ENCODE results near the gene MYLK3.
"Not testable (repeated sequence)": the region's sequence is repeated elsewhere in the genome, so short reads cannot be mapped to it uniquely, and the experiment has no call there.

Gene MYLK3

DNA sequence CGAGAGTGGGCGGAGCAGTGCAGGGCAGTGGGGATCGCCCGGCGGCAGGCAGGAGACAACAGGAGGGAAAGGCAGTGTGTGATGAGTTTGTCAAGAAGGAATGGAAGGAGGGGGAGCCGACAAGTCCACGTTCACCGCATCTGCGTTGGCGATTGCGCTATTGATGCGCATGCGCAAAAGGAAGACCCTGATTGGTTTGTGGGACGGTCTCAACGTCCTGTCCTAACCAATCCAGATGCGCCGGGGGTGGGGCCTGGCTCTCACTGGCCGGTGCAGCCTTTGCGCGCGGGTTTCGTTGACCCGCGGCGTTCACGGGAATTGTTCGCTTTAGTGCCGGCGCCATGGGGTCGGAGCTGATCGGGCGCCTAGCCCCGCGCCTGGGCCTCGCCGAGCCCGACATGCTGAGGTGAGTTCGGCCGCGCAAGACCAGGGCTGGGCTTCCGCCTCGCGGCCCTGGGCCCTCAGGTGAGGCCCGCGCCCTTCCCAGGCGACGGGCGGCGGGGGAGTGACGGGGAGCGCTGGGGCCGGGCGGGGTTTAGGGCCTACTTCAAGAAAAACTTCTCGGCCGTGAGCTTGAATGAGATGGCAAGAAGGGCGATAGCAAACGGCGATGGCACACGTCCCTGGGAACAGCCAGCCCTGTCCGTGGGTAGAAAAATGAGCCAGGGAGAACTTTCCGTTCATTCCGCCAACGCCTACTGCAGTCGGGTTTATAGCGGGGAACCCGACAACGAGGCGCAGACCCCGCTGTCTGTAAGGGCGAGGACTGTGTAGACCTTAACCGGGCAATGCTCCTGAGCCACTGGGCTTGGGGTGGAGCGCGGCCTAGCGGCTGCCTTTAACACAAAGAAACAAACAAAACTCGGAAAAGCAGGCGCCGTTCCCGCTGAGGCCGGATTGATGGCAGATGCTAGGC, 58.5 kb downstream of the MYLK3 start, which contains the start of gene ORC6:
Gene ORC6, plus strand, starts transcription at position 295 of the 916 bp plus-strand sequence. Its CDS starts 47 bp downstream, at position 342.
- DNase-seq (ENCODE audit: low spot score) = peak; percentile 98

DNA sequence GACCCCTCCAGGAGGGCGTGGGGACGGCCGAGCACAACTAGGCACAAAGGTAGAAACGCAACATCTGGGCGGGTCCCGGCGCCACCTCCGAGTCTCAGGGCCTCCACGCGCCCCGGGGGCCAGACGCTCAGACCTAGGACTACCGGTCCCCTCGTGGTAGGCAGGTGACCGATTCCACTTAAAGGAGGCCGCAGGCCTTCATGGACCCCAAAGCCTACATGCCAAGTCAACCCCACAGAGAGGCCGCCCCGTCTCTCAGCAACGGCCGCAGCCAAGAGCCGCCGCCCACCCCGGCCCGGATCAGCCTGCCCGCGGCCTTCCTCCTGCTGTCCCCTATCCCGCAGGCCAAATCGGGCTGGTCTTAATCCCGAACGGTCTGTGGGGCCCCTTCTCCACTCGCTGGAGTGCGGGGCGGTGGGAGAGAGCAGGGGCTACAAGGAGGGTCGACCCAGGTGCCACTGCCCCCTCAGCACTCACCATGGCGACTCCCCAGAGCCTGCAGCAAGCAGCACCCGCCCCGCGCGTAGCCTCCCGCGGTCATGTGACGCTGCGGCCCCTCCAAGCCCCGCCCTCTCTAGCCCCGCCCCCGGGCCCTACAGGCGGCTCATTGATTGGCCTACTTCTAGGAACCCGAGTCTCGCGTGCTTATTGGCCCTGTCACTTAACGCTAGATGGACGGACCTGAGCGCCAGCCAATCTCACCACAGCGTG, 59.3 kb downstream of the MYLK3 start, which contains the start of gene VPS35:
Gene VPS35, minus strand, starts transcription at position 525 of the 711 bp plus-strand sequence. Its CDS starts 45 bp downstream, at position 480.
- DNase-seq (ENCODE audit: low spot score) = peak; percentile 98

DNA sequence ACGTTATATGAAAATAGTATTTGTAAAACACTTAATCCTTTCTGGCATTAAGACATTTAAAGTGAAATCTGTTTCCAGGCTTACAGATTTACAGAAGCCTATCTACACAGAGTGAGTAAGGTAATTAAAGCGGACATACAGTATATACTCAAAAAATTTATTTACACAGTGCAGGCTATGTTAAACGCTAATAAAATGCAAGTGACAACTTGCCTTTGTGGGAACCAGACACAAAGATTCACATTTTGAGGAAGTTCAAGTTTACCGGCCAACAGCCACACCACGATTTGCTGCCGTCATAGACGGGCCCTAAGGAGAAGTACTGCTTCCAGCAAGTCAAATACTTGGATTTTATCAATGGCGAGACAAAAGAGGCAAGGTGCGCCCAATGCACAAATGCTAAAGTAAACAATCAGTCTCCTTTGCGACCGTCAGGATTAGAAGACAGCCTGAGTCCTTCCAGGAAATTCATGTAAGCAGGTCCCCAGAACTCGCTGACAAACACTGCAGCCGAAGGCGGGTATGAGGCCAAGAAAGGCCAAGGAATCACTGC, 60.0 kb downstream of the MYLK3 start:
- no peak for DNase-seq (ENCODE audit: low spot score)

DNA sequence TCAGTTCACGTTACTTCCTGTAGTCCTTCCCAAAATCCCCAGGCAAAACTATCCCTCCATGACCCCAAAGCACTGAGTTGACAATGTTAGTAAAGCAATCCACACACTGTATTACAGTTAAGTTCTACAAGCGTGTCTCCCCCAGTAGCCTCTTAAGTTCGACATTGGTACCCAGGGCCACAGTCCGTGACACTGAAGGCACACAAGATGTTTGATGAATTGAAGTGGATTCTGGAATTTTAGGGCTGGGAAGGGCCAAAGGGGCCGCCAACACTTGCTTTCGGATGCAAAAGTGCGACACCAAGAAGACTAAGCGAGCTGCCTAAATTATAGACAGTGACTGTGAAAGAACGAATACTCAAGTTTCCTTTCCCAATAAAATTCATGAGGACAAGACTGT, 60.7 kb downstream of the MYLK3 start:
- DNase-seq (ENCODE audit: low spot score) = no peak

DNA sequence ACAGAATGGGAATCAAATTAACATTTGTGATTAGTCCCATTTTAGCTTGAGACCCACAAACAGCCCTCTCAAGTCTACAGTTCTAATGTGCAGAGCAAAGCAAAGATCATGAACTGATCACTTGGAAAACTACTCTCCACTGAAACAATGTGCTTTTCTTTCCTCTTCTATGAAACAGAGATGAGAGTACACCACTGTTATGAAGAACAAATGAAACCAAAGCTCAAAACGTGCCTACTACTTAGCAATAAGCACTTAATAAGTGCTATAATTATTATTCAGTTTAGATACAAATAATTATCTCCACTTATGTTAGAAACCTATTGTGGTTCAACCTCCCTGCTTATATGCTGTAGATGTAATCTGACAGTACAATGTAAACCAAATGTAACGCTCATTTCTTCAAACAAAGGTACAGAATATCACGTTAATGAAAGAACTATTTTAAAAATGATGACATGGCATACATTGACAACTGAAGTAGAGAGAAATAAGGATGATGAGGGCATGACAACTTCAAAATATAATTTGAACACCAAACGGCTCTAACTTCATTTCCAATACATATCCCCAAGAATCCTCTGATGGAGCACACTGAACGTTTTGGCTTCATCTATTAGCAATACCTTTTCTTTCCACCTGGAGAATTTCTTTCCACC, 61.2 kb downstream of the MYLK3 start:
- no peak for DNase-seq (ENCODE audit: low spot score)

DNA sequence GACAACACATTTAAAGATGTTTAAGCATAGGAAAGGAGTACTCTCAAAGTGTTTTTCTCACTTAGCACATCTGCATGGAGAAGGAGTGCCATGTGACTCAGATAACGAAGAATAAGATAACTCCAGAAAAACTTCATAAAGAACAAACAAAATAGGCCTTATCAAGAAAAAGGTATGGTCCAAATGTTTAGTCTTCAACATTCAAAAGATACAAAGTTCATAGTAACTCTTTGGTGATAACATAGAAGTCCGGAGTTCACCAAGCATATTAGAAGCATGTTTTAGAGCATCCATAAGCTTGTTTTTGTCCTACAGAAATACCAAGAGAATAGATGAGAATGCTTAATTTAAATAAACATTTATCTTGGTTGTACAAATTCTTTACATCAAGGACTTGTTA, 66.3 kb downstream of the MYLK3 start:
- not testable (repeated sequence) for DNase-seq (ENCODE audit: low spot score)

DNA sequence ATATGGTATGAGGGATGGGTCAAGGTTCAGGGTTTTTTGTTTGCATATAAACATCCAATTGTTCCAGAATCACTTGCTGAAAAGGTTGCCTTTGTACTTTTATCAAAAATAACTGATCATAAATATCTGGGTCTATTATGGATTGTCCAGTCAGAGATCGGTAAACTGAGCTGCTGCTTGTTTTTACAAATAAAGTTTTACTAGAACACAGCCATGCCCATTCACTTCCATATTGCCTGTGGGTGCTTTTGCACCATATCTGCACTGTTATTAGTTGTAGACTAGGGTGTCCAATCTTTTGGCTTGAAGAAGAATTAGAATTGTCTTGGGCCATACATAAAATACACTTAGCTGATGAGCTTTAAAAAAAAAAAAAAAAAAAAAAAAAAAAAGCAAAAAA, 70.2 kb downstream of the MYLK3 start:
- DNase-seq (ENCODE audit: low spot score) = not testable (repeated sequence)

DNA sequence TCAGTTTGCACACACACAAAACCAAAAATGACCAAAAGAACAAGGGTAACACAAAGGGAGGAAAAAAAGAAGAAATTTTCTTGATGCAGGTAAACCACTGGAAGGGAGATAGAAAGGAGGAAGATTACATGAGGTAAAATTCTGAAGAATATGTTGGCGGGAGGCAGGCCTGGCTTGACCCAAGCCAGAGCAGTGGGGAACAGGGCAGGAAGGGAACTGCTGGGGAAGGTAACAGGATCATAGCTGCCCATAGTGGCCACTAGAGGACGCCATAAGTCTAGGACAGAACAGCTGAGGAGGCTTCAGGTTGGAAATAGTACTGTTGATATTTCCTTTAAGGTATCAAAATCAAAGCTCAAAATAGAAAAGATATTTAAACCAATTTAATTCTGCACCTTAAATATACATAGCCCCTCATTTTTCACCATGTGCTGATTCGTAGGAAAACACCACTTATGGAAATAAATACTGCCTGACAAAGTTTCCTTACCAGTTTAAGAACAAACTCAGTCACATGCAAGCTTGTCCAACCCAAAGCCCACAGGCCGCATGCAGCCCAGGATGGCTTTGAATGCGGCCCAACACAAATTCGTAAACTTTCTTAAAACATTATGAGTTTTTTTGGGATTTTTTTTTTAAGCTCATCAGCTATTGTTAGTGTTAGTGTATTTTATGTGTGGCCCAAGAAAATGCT, 74.7 kb downstream of the MYLK3 start:
- DNase-seq (ENCODE audit: low spot score) = peak; percentile 78

DNA sequence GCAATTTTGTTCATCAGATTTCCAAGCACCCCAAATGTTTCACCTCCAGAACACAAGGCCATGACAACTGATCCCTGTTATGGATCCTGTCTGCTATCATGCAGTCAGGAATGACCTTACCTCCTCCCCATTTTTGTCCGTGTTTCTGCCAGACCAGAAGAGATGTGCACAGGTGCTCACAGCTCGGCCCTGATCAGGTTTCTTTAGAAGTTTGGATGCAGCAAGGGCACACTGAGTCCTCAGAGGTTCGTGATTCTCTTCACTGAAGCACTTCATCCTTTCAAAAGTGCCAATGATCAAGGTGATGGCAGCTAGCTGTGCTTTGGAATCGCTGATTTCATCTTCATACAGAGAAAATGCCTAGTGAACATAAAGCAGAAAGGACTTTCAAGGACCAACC, 86.0 kb downstream of the MYLK3 start:
- DNase-seq (ENCODE audit: low spot score) = no peak

DNA sequence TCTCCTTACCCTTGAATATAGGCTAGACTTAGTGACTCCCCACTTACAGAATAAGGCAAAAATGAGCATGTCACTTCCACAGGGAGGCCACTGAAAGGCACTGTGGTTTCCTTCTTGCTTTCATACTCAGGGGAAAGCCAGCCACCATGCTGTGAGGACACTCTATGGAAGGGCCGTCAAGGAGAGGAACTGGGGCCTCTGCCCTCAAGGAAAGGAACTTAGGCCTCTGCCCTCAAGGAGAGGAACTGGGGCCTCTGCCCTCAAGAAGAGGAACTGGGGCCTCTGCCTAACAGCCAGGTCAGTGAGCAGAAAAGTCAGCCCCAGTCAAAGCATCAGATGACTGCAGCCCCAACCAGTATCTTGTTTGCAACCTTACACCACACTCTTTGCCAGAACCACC, 89.2 kb downstream of the MYLK3 start:
- DNase-seq (ENCODE audit: low spot score) = no peak
